ENCODE measurements around the gene KLC3.

- TF ChIP-seq CTCF (conservative IDR thresholded peaks at IDR 0.05; ENCODE audit: low read depth, low read length) (no peak), EZH2 (IDR thresholded peaks at IDR 0.05; ENCODE audit: low read length, unreplicated experiment) (no peak), EZH2phosphoT487 (IDR thresholded peaks at IDR 0.05; ENCODE audit: borderline replicate concordance, low read length) (no peak)
Measured at GRCh38 chr19:45311621-45312020, 28.9 kb upstream of the KLC3 start.
